Stimulated activated CD4-positive, alpha-beta T cell treated with anti-CD3 and anti-CD28 coated beads, Interleukin-1b, Interleukin-23, amount 100 ng/mL, for 24 hours (primary cell): ENCODE data around the gene PIK3R6.

Experiments
- DNase-seq, 4 experiments: peaks; one replicate each; pipeline ENCODE4 v3.0.0-alpha.2; 2020; ENCODE audit warnings: low read depth in 4 of 4, low spot score in 1 of 4

The PIK3R6 gene

GRCh38 chr17:8867361-8867981, at the start of gene PIK3R6:
TSS of gene PIK3R6 (minus strand) at chr17:8867674. CDS start at chr17:8849794, 17,880 bp downstream.
- DNase-seq = no peak

GRCh38 chr17:8916466-8916865, 49.0 kb upstream of the PIK3R6 start:
- DNase-seq = no peak

GRCh38 chr17:8914554-8914953, 47.1 kb upstream of the PIK3R6 start:
- DNase-seq = no peak

- DNase-seq = no peak
These were observed 46.4 kb upstream of the PIK3R6 start for GRCh38 chr17:8913879-8914278.

GRCh38 chr17:8913091-8913490, 45.6 kb upstream of the PIK3R6 start:
- DNase-seq = no peak

- no peak for DNase-seq
These were observed 44.9 kb upstream of the PIK3R6 start for GRCh38 chr17:8912084-8912981.

- DNase-seq = no peak
These were observed 43.6 kb upstream of the PIK3R6 start for GRCh38 chr17:8910969-8911604.

- DNase-seq = no peak
These were observed 42.3 kb upstream of the PIK3R6 start for GRCh38 chr17:8909586-8910270.

GRCh38 chr17:8905331-8905730, 37.9 kb upstream of the PIK3R6 start:
- no peak for DNase-seq

- no peak for DNase-seq
These were observed 37.2 kb upstream of the PIK3R6 start for GRCh38 chr17:8904686-8905085.

GRCh38 chr17:8904201-8904600, 36.7 kb upstream of the PIK3R6 start:
- DNase-seq = no peak

- DNase-seq = no peak
These were observed 33.4 kb upstream of the PIK3R6 start for GRCh38 chr17:8900626-8901585.

- no peak for DNase-seq
These were observed 32.7 kb upstream of the PIK3R6 start for GRCh38 chr17:8900207-8900606.

GRCh38 chr17:8898636-8899035, 31.2 kb upstream of the PIK3R6 start:
- DNase-seq = no peak

- no peak for DNase-seq
These were observed 30.7 kb upstream of the PIK3R6 start for GRCh38 chr17:8898126-8898525.

- DNase-seq = no peak
These were observed 29.5 kb upstream of the PIK3R6 start for GRCh38 chr17:8896641-8897635.

- no peak for DNase-seq
These were observed 28.6 kb upstream of the PIK3R6 start for GRCh38 chr17:8896087-8896486.

GRCh38 chr17:8894673-8895578, 27.5 kb upstream of the PIK3R6 start:
- peak in 2 of 4 experiments; percentile 23 for DNase-seq
